GM10266 (cell line): ENCODE results near the gene TWF2.

Source experiments
- DNase-seq: peaks from one replicate; pipeline ENCODE4 v3.0.0; 2012; ENCODE audit errors: extremely low spot score
- TF ChIP-seq, protein P1 (sequence below): IDR thresholded peaks from 2 replicates; pipeline ENCODE4 v1.5.1; 2012; ENCODE audit warnings: mild to moderate bottlenecking, low read depth; ENCODE audit not compliant: control insufficient read depth, insufficient read depth; ENCODE audit errors: missing control alignments

Gene TWF2

GRCh38 chr3:52269776-52270175 is 30.8 kb upstream of the TWF2 start:
- no peak for DNase-seq
- TF ChIP-seq, protein P1, sequence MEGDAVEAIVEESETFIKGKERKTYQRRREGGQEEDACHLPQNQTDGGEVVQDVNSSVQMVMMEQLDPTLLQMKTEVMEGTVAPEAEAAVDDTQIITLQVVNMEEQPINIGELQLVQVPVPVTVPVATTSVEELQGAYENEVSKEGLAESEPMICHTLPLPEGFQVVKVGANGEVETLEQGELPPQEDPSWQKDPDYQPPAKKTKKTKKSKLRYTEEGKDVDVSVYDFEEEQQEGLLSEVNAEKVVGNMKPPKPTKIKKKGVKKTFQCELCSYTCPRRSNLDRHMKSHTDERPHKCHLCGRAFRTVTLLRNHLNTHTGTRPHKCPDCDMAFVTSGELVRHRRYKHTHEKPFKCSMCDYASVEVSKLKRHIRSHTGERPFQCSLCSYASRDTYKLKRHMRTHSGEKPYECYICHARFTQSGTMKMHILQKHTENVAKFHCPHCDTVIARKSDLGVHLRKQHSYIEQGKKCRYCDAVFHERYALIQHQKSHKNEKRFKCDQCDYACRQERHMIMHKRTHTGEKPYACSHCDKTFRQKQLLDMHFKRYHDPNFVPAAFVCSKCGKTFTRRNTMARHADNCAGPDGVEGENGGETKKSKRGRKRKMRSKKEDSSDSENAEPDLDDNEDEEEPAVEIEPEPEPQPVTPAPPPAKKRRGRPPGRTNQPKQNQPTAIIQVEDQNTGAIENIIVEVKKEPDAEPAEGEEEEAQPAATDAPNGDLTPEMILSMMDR = no peak

GRCh38 chr3:52268036-52268435 is 29.1 kb upstream of the TWF2 start:
- no peak for DNase-seq
- TF ChIP-seq, protein P1 = no peak

GRCh38 chr3:52265387-52265786 is 26.4 kb upstream of the TWF2 start:
- TF ChIP-seq, protein P1 = no peak

GRCh38 chr3:52262447-52262846 is 23.5 kb upstream of the TWF2 start:
- no peak for DNase-seq
- TF ChIP-seq, protein P1 = no peak

More at GRCh38 chr3:52265387-52265786, 26.4 kb upstream of the TWF2 start:
- no peak for DNase-seq

DNA sequence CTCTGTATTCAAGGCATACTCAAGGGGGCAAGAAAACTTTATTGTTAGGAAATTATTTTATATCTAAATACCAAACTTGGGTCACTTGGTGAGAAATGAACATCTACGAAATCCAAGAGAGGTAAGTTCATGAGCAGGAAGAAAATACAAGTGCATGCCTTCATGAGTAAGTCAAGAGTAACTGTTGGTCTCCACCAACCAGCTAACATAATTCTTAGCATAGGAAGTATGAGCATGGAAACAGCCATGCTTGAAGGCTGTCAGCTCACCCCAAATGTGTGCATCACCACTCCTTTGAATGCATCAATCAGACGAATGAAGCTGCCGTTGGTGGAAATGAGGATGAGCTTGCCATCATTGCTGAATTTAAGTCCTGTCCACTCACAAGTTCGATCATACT is 20.5 kb upstream of the TWF2 start:
- TF ChIP-seq, protein P1 = no peak
- no peak for DNase-seq

DNA sequence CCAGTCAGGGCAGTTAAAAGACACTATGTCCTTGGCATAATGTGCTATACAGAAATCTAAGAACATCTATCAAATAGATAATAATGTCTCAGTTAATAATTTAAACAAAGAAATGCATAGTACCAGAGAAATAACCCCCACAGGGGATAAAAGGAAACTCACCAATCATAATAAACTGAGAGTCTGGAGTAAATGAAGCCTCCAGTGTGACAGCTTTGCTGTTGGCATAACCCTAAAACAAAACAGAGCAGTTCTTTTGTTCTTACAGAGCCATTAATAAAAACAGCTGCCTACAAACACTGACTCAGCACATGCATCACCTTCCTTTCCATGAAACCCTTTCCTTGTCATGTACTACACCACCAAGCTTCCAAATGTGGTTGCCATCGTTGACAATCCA is 20.1 kb upstream of the TWF2 start:
- DNase-seq = no peak
- TF ChIP-seq, protein P1 = no peak

DNA sequence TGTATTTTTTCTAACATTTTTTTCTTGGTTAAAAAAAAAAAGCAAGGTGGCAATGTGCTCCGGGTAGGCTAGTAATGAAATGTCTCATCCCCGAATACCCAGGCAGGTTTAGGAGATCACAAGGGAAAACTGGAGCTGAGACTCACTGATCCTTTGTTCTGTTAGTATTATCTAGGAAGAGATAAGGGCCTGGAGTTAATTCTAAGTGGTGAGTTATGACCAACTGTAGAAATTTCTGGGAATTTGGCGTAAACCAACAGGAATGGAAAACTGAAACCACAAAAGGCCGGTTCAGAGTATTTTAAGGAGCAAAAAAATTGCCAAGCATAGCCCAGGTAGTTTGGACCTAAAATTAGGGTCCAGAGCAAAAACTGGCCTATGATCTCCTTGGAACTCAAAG is 19.0 kb upstream of the TWF2 start:
- TF ChIP-seq, protein P1 = no peak
- DNase-seq = no peak
